ENCODE data around the gene TMEM141.

DNA sequence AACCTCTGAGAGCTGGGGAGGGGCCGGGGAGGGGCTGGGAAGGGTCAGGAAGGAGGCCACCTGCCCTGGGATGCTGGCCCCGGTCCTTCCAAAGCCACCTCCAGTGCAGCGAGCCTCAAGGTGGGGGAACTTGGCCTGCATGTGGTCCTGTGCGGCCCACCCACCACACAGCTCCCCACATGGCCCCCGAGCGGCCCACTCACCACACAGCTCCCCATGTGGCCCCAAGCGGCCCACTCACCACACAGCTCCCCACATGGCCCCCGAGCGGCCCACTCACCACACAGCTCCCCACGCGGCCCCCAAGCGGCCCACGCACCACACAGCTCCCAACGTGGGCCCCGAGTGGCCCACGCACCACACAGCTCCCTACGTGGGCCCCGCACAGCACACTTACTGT lies 46.4 kb upstream of the TMEM141 start:
- TF ChIP-seq GATA2 (IDR thresholded peaks at IDR 0.05; ENCODE audit: low read depth, low read length) (no peak), GATA3 (IDR thresholded peaks at IDR 0.05; ENCODE audit: low read depth, low read length) (no peak)
